HG02588 (cell line): ENCODE measurements around the gene RCOR2.

Experiments used
- ATAC-seq: cut with Tn5 transposase; IDR thresholded peaks from one replicate; pipeline ENCODE4 v1.9.1; 2021; ENCODE audit warnings: mild to moderate bottlenecking, moderate library complexity; ENCODE audit not compliant: unreplicated experiment

Gene RCOR2

GRCh38 chr11:63907808-63908530 lies 9.0 kb downstream of the RCOR2 start:
- ATAC-seq, result no peak

- ATAC-seq, result no peak
These were observed 9.9 kb downstream of the RCOR2 start for GRCh38 chr11:63907063-63907462.

- no peak for ATAC-seq
These were observed 10.4 kb downstream of the RCOR2 start for GRCh38 chr11:63906585-63906984.

GRCh38 chr11:63906087-63906486 lies 10.9 kb downstream of the RCOR2 start:
- no peak for ATAC-seq

GRCh38 chr11:63905179-63905578 lies 11.8 kb downstream of the RCOR2 start:
- ATAC-seq, result no peak

- ATAC-seq, result no peak
These were observed 12.2 kb downstream of the RCOR2 start for GRCh38 chr11:63904743-63905142.

GRCh38 chr11:63903884-63904283 lies 13.1 kb downstream of the RCOR2 start:
- ATAC-seq, result no peak

GRCh38 chr11:63901660-63902059 lies 15.3 kb downstream of the RCOR2 start:
- ATAC-seq, result no peak

- ATAC-seq, result no peak
These were observed 19.4 kb downstream of the RCOR2 start for GRCh38 chr11:63897459-63898146.

- ATAC-seq, result no peak
These were observed 20.9 kb downstream of the RCOR2 start for GRCh38 chr11:63896071-63896470.

GRCh38 chr11:63893355-63893754 lies 23.6 kb downstream of the RCOR2 start:
- no peak for ATAC-seq

GRCh38 chr11:63892228-63892627 lies 24.7 kb downstream of the RCOR2 start:
- no peak for ATAC-seq

- no peak for ATAC-seq
These were observed 26.6 kb downstream of the RCOR2 start for GRCh38 chr11:63890368-63890767.

- no peak for ATAC-seq
These were observed 27.6 kb downstream of the RCOR2 start for GRCh38 chr11:63889344-63889743.

GRCh38 chr11:63888170-63889086 lies 28.5 kb downstream of the RCOR2 start:
- peak; percentile 45 for ATAC-seq

GRCh38 chr11:63887386-63887999 lies 29.5 kb downstream of the RCOR2 start:
- no peak for ATAC-seq

- ATAC-seq, result no peak
These were observed 32.6 kb downstream of the RCOR2 start for GRCh38 chr11:63884196-63884932.

- ATAC-seq, result no peak
These were observed 33.2 kb downstream of the RCOR2 start for GRCh38 chr11:63883791-63884190.

GRCh38 chr11:63882555-63883242 lies 34.3 kb downstream of the RCOR2 start:
- no peak for ATAC-seq

GRCh38 chr11:63880403-63880790 lies 36.6 kb downstream of the RCOR2 start:
- no peak for ATAC-seq
